Measurements from ENCODE around the gene FHOD3. TPM values are rescaled to one million over a fixed set of nuclear protein-coding genes. Genes with fewer than 3 reads are reported as not detected.
A peak's percentile ranks its signal among the peaks of the same experiment; 100 is the strongest.

FHOD3 gene
- total and polyA plus RNA-seq, 9 of the 15 experiments (the other 6 are each of a cell fraction or from before 2014, with no cell fraction given): 0.11 TPM; not detected in 8

GRCh38 chr18:36424741-36425142 lies 127.2 kb downstream of the FHOD3 start (continued):
- no peak for TF ChIP-seq ZNF507 (tag; conservative IDR thresholded peaks at IDR 0.05)
- TF ChIP-seq MEIS2 (IDR thresholded peaks at IDR 0.05; ENCODE audit: partially characterized antibody): peak; percentile 2
- TF ChIP-seq GATA2 (CRISPR knock-in tag; IDR thresholded peaks at IDR 0.05): peak; percentile 34; the same call in 1 of the 2 replicates
- peak; percentile 65; the same call in 1 of the 2 replicates for TF ChIP-seq POLR2AphosphoS5 (IDR thresholded peaks at IDR 0.05; ENCODE audit: control insufficient read depth, insufficient read depth, low read depth, low read length)
- TF ChIP-seq ZBTB11 (CRISPR knock-in tag; IDR thresholded peaks at IDR 0.05): no peak
- TF ChIP-seq MYBL2 (IDR thresholded peaks at IDR 0.05; ENCODE audit: low read depth): no peak
- TF ChIP-seq MYBL2 (CRISPR knock-in tag; IDR thresholded peaks at IDR 0.05; ENCODE audit: borderline replicate concordance): no peak
- TF ChIP-seq SOX6 (IDR thresholded peaks at IDR 0.05): peak; percentile 98
- peak in 1 of 2 experiments; percentile 40; a peak in 1 of 4 replicates for TF ChIP-seq FOXK2 (conservative IDR thresholded peaks at IDR 0.05 in 1 of 2, IDR thresholded peaks at IDR 0.05 in 1 of 2; ENCODE audit: low read depth in 2 of 2)
- peak; percentile 89 for TF ChIP-seq HMBOX1 (IDR thresholded peaks at IDR 0.05)
- TF ChIP-seq JUND (IDR thresholded peaks at IDR 0.05; ENCODE audit: borderline replicate concordance, low read depth, low read length): peak; percentile 68; the same call in 1 of the 2 replicates
- peak; percentile 66; the same call in 1 of the 3 replicates for TF ChIP-seq JUND (tag; IDR thresholded peaks at IDR 0.05; ENCODE audit: borderline replicate concordance, low read depth, low read length)
- TF ChIP-seq ZNF589 (CRISPR knock-in tag; IDR thresholded peaks at IDR 0.05; ENCODE audit: low read depth): 0 out of 2 replicates have a peak, but pooled peaks have one; percentile 43
- TF ChIP-seq ARID1B (IDR thresholded peaks at IDR 0.05): peak; percentile 89
- peak; percentile 86 for TF ChIP-seq BHLHE40 (IDR thresholded peaks at IDR 0.05; ENCODE audit: low read length)
- TF ChIP-seq ZKSCAN8 (CRISPR knock-in tag; IDR thresholded peaks at IDR 0.05): 0 out of 2 replicates have a peak, but pooled peaks have one; percentile 37
- TF ChIP-seq SMARCE1 (IDR thresholded peaks at IDR 0.05): 0 out of 2 replicates have a peak, but pooled peaks have one; percentile 23
- TF ChIP-seq ID3 (CRISPR knock-in tag; IDR thresholded peaks at IDR 0.05): no peak
- TF ChIP-seq ID3 (tag; IDR thresholded peaks at IDR 0.05): no peak
- peak; percentile 33; the same call in 1 of the 2 replicates for TF ChIP-seq MECOM (CRISPR knock-in tag; IDR thresholded peaks at IDR 0.05)
- no peak for TF ChIP-seq ZZZ3 (IDR thresholded peaks at IDR 0.05)
- no peak for TF ChIP-seq RFX7 (CRISPR knock-in tag; IDR thresholded peaks at IDR 0.05)
- peak; percentile 24; the same call in 1 of the 2 replicates for TF ChIP-seq TOE1 (IDR thresholded peaks at IDR 0.05; ENCODE audit: borderline replicate concordance)
- TF ChIP-seq TOE1 (CRISPR knock-in tag; IDR thresholded peaks at IDR 0.05; ENCODE audit: borderline replicate concordance, low read depth): no peak
- TF ChIP-seq SMARCA4 (IDR thresholded peaks at IDR 0.05): peak; percentile 67; the same call in 1 of the 2 replicates

Data from K562 (cell line).